OCI-LY3 (cell line): ENCODE measurements around the gene ACADVL.

Source experiments
- CTCF ChIP-seq: fragments of 200-600, 300-600 bp; sonication (generic); IDR thresholded peaks from 2 replicates; pipeline ENCODE4 v1.5.1; 2014; ENCODE audit warnings: antibody characterized with exemption, low read length, low read depth
- EZH2phosphoT487 ChIP-seq: fragments of 200-600 bp; shearing (Covaris generic); IDR thresholded peaks from 2 replicates; pipeline ENCODE4 v1.6.1; 2018; ENCODE audit warnings: antibody characterized with exemption, mixed run types, low read depth

GRCh38 chr17:7262935-7263800, 43.4 kb downstream of the ACADVL start:
- TF ChIP-seq CTCF (no peak), EZH2phosphoT487 (no peak)
